GM12878 (cell line): ENCODE measurements around the gene MILR1. TPM values are rescaled to one million over a fixed set of nuclear protein-coding genes. Genes with fewer than 3 reads are reported as not detected.

Experiments
- BHLHE40 ChIP-seq, 2 experiments: fragments of 450-650 bp in 1 of 2; IDR thresholded peaks; 2 replicates each; pipeline ENCODE4 v1.6.1; 2011 to 2017; ENCODE audit warnings: low read depth in 2 of 2, borderline replicate concordance in 1 of 2, improper control_type of control experiment in 1 of 2, low read length in 1 of 2, mild to moderate bottlenecking in 1 of 2
- BMI1 ChIP-seq: fragments of 450-650 bp; IDR thresholded peaks from 2 replicates; pipeline ENCODE4 v1.6.1; 2016; ENCODE audit warnings: mild to moderate bottlenecking, moderate library complexity, borderline replicate concordance
- CREM ChIP-seq: IDR thresholded peaks from 2 replicates; pipeline ENCODE4 v1.6.1; 2014; ENCODE audit warnings: antibody characterized with exemption, low read depth
- EP300 ChIP-seq, 2 experiments: fragments of 150-350 bp in 1 of 2; IDR thresholded peaks; 2 replicates each; pipeline ENCODE4 v1.6.1; 2011 to 2012; ENCODE audit warnings: low read depth in 2 of 2, low read length in 2 of 2, borderline replicate concordance in 1 of 2, improper control_type of control experiment in 1 of 2, inconsistent platforms in 1 of 2; ENCODE audit not compliant: control insufficient read depth in 1 of 2
- KAT2A ChIP-seq: conservative IDR thresholded peaks from 2 replicates; pipeline ENCODE4 v1.6.1; 2011; ENCODE audit warnings: low read depth, low read length; ENCODE audit not compliant: control insufficient read depth
- NFXL1 ChIP-seq: fragments of 450-650 bp; IDR thresholded peaks from 2 replicates; pipeline ENCODE4 v1.6.1; 2017; ENCODE audit warnings: antibody characterized with exemption, mild to moderate bottlenecking, borderline replicate concordance
- NFYB ChIP-seq: IDR thresholded peaks from 2 replicates; pipeline ENCODE4 v1.6.1; 2011; ENCODE audit warnings: low read depth, mild to moderate bottlenecking, low read length, improper control_type of control experiment, moderate library complexity; ENCODE audit not compliant: insufficient read depth
- PAX5 ChIP-seq: IDR thresholded peaks from 2 replicates; pipeline ENCODE4 v1.6.1; 2011; ENCODE audit warnings: low read depth, low read length, borderline replicate concordance
- PAX8 ChIP-seq: fragments of 450-650 bp; IDR thresholded peaks from 2 replicates; pipeline ENCODE4 v1.6.1; 2017; ENCODE audit warnings: mild to moderate bottlenecking, moderate library complexity
- POLR2AphosphoS2 ChIP-seq: IDR thresholded peaks from 2 replicates; pipeline ENCODE4 v1.6.1; 2011; ENCODE audit warnings: low read depth, mild to moderate bottlenecking, low read length, improper control_type of control experiment, moderate library complexity
- RFX5 ChIP-seq: IDR thresholded peaks from 2 replicates; pipeline ENCODE4 v1.6.1; 2011; ENCODE audit warnings: low read depth, low read length, improper control_type of control experiment
- RUNX3 ChIP-seq: IDR thresholded peaks from 2 replicates; pipeline ENCODE4 v1.6.1; 2012; ENCODE audit warnings: low read length, inconsistent platforms
- SMARCA5 ChIP-seq: fragments of 450-650 bp; IDR thresholded peaks from 2 replicates; pipeline ENCODE4 v1.6.1; 2017; ENCODE audit warnings: mild to moderate bottlenecking
- polyA plus RNA-seq, 11 experiments: library from polyadenylated mRNA; depleted of rRNA in 4 of 11; unstranded in 6 of 11; stranded (reverse) in 5 of 11; fragments of >200 nt; fragmentation: Nextera tagmentation in 4 of 11; fragmentation: Illumina TruSeq in 1 of 11; extraction: Ambion mirVana in 4 of 11; extraction: Trizol in 1 of 11; gene quantifications; 1 replicate in 1 of 11; 2 replicates in 10 of 11; pipeline versions ENCODE4 v1.2.1 to v1.2.3, GENCODE V29; 2011 to 2016; ENCODE audit warnings: inconsistent platforms in 2 of 11, missing spikeins in 2 of 11, low read depth in 1 of 11
- total RNA-seq, 4 experiments: library from RNA; depleted of rRNA in 3 of 4; stranded (reverse); fragments of >200 nt in 3 of 4; fragmentation: Illumina TruSeq in 1 of 4; extraction: Trizol in 1 of 4; gene quantifications; 2 replicates each; pipeline versions ENCODE4 v1.2.1 to v1.2.3, GENCODE V29; 2013 to 2021
- TF ChIP-seq, protein P1 (sequence below): fragments of 450-650 bp; IDR thresholded peaks from 2 replicates; pipeline ENCODE4 v1.6.1; 2018; ENCODE audit warnings: borderline replicate concordance, mild to moderate bottlenecking; ENCODE audit not compliant: partially characterized antibody
- TF ChIP-seq, protein P2 (sequence below): fragments of 450-650 bp; IDR thresholded peaks from 2 replicates; pipeline ENCODE4 v1.6.1; 2017; ENCODE audit warnings: low read depth, mild to moderate bottlenecking, moderate library complexity
- TF ChIP-seq, protein P3 (sequence below): fragments of 450-650 bp; formaldehyde crosslinking; IDR thresholded peaks from 2 replicates; pipeline ENCODE4 v1.5.0; 2022; ENCODE audit warnings: mild to moderate bottlenecking, missing genetic modification characterization

The MILR1 gene
- total and polyA plus RNA-seq, 10 of the 15 experiments (the other 5 are each of a cell fraction or from before 2014, with no cell fraction given), result 2.0 to 47.2 (median 17.2) TPM

DNA sequence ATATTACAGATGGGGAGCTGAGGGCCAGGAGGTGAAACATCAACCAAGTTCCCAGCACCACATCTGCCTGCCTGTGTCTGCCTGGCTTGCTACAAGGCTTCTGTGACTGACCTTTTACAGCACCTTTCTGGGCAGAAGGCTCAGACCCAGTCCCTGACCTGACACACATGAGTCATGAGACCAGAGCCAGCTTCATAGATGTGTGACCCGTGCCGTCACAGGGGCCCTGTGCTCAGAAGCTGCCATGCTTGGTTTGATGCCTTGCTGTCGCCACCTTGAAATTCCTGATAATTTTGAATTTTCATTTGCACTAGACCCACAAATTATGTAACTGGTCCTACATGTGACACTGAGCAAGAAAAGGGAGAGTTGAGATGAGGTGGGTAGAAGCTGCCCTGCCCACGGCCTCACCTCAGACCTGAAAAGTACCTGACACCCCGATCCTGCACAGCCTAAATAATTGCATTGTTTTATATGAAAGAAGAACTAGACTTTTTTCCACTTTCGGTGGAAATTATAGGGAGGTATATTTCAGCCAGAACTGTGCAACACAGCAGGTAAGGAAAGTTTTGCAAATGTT lies 44.9 kb upstream of the MILR1 start (continued):
- TF ChIP-seq BMI1 (no peak), POLR2AphosphoS2 (no peak), CREM (peak; percentile 14; the same call in 1 of the 2 replicates), PAX8 (no peak), RFX5 (no peak), SMARCA5 (0 out of 2 replicates have a peak, but pooled peaks have one; percentile 68), RUNX3 (peak; percentile 28; the same call in 1 of the 2 replicates), NFXL1 (no peak), BHLHE40 (IDR thresholded peaks at IDR 0.05; ENCODE audit: borderline replicate concordance in 1 of 2, low read depth in 2 of 2, low read length in 1 of 2) (peak; percentile 67 to 90; a peak in 3 of 4 replicates), EP300 (IDR thresholded peaks at IDR 0.05; ENCODE audit: borderline replicate concordance in 1 of 2, control insufficient read depth in 1 of 2, low read depth in 2 of 2, low read length in 2 of 2) (peak in 1 of 2 experiments; percentile 52; a peak in 1 of 4 replicates), KAT2A (no peak), PAX5 (no peak), NFYB (no peak)
- TF ChIP-seq, protein P1, sequence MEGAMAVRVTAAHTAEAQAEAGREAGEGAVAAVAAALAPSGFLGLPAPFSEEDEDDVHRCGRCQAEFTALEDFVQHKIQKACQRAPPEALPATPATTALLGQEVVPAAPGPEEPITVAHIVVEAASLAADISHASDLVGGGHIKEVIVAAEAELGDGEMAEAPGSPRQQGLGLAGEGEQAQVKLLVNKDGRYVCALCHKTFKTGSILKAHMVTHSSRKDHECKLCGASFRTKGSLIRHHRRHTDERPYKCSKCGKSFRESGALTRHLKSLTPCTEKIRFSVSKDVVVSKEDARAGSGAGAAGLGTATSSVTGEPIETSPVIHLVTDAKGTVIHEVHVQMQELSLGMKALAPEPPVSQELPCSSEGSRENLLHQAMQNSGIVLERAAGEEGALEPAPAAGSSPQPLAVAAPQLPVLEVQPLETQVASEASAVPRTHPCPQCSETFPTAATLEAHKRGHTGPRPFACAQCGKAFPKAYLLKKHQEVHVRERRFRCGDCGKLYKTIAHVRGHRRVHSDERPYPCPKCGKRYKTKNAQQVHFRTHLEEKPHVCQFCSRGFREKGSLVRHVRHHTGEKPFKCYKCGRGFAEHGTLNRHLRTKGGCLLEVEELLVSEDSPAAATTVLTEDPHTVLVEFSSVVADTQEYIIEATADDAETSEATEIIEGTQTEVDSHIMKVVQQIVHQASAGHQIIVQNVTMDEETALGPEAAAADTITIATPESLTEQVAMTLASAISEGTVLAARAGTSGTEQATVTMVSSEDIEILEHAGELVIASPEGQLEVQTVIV, result no peak
- TF ChIP-seq, protein P2, sequence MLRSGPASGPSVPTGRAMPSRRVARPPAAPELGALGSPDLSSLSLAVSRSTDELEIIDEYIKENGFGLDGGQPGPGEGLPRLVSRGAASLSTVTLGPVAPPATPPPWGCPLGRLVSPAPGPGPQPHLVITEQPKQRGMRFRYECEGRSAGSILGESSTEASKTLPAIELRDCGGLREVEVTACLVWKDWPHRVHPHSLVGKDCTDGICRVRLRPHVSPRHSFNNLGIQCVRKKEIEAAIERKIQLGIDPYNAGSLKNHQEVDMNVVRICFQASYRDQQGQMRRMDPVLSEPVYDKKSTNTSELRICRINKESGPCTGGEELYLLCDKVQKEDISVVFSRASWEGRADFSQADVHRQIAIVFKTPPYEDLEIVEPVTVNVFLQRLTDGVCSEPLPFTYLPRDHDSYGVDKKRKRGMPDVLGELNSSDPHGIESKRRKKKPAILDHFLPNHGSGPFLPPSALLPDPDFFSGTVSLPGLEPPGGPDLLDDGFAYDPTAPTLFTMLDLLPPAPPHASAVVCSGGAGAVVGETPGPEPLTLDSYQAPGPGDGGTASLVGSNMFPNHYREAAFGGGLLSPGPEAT, result peak; percentile 81
- TF ChIP-seq, protein P3, sequence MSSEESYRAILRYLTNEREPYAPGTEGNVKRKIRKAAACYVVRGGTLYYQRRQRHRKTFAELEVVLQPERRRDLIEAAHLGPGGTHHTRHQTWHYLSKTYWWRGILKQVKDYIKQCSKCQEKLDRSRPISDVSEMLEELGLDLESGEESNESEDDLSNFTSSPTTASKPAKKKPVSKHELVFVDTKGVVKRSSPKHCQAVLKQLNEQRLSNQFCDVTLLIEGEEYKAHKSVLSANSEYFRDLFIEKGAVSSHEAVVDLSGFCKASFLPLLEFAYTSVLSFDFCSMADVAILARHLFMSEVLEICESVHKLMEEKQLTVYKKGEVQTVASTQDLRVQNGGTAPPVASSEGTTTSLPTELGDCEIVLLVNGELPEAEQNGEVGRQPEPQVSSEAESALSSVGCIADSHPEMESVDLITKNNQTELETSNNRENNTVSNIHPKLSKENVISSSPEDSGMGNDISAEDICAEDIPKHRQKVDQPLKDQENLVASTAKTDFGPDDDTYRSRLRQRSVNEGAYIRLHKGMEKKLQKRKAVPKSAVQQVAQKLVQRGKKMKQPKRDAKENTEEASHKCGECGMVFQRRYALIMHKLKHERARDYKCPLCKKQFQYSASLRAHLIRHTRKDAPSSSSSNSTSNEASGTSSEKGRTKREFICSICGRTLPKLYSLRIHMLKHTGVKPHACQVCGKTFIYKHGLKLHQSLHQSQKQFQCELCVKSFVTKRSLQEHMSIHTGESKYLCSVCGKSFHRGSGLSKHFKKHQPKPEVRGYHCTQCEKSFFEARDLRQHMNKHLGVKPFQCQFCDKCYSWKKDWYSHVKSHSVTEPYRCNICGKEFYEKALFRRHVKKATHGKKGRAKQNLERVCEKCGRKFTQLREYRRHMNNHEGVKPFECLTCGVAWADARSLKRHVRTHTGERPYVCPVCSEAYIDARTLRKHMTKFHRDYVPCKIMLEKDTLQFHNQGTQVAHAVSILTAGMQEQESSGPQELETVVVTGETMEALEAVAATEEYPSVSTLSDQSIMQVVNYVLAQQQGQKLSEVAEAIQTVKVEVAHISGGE (CRISPR knock-in tag), result no peak
